ENCODE results near the gene BCL2L14.
"Not testable (repeated sequence)": the region's sequence is repeated elsewhere in the genome, so short reads cannot be mapped to it uniquely, and the experiment has no call there.

GRCh38 chr12:12110923-12111555, 40.3 kb downstream of the BCL2L14 start:
- not testable (repeated sequence) for TF ChIP-seq POLR2A (IDR thresholded peaks at IDR 0.05; ENCODE audit: low read depth, low read length); POLR2AphosphoS5 (IDR thresholded peaks at IDR 0.05; ENCODE audit: low read depth, low read length); TAF1 (IDR thresholded peaks at IDR 0.05; ENCODE audit: borderline replicate concordance, low read depth, low read length)

All from GM12892 (cell line).